Mammary epithelial cell (primary cell): ENCODE results near the gene KAZN.

ENCODE experiments used
- CTCF ChIP-seq, 2 donors: IDR thresholded peaks in 1 of 2; conservative IDR thresholded peaks in 1 of 2; 2 replicates each; pipeline ENCODE4 v1.5.1; 2011 to 2012; ENCODE audit warnings: inconsistent platforms in 2 of 2, low read length in 2 of 2, mild to moderate bottlenecking in 2 of 2, control low read depth in 1 of 2, low read depth in 1 of 2; ENCODE audit not compliant: insufficient read depth in 1 of 2; ENCODE audit errors: extremely low read depth in 1 of 2
- EZH2 ChIP-seq: IDR thresholded peaks from 2 replicates; pipeline ENCODE4 v1.6.1; 2012; ENCODE audit warnings: low read length, inconsistent platforms, borderline replicate concordance

GRCh38 chr1:14567056-14567455, 31.4 kb upstream of the KAZN start:
- TF ChIP-seq CTCF (conservative IDR thresholded peaks at IDR 0.05 in 1 of 2, IDR thresholded peaks at IDR 0.05 in 1 of 2; ENCODE audit: extremely low read depth in 1 of 2, insufficient read depth in 1 of 2, low read depth in 1 of 2, low read length in 2 of 2) (peak; percentile 25 to 45), EZH2 (no peak)
